SK-N-SH (cell line): ENCODE measurements around the gene CDK14. TPM values are rescaled to one million over a fixed set of nuclear protein-coding genes. Genes with fewer than 3 reads are reported as not detected.

Source experiments
- CTCF ChIA-PET: fragments of 300-600, 350-600 bp; formaldehyde crosslinking; extraction: SDS; loops from one replicate; lab custom pipeline; 2021; lab: Yijun Ruan, JAX
- POLR2A ChIA-PET: fragments of 350-600 bp; sonication (Branson Sonifier 250); formaldehyde crosslinking; extraction: SDS; loops from one replicate; lab custom pipeline; 2020; ENCODE audit warnings: antibody characterized with exemption, inconsistent platforms; lab: Yijun Ruan, JAX
- DNase-seq: peaks from one replicate; pipeline ENCODE4 v3.0.0; 2012
- H2AFZ ChIP-seq: fragments of 200-600 bp; sonication (generic); 2 replicates; pipeline ENCODE4 v1.8.1; 2016; ENCODE audit warnings: antibody characterized with exemption, mild to moderate bottlenecking, low read depth
- H3F3A ChIP-seq: fragments of 200-600 bp; sonication (generic); replicated peaks from 2 replicates; pipeline ENCODE3; 2016; ENCODE audit warnings: antibody characterized with exemption, mild to moderate bottlenecking; ENCODE audit not compliant: insufficient read depth
- H3K27ac ChIP-seq, 2 experiments: fragments of 200-500 bp in 1 of 2; fragments of 200-600 bp in 1 of 2; sonication (Bioruptor generic) in 1 of 2; sonication (generic), shearing (Covaris generic) in 1 of 2; 2 replicates each; pipeline versions ENCODE4 v1.5.1 to v1.6.1; 2014 to 2016; ENCODE audit warnings: low read depth in 2 of 2, inconsistent platforms in 1 of 2, low read length in 1 of 2, mild to moderate bottlenecking in 1 of 2, mixed read lengths in 1 of 2
- H3K27me3 ChIP-seq: fragments of 200-600 bp; sonication (generic), shearing (Covaris generic); 2 replicates; pipeline ENCODE4 v1.6.1; 2016; ENCODE audit warnings: mixed run types; ENCODE audit not compliant: insufficient read depth
- H3K36me3 ChIP-seq, 2 experiments: fragments of 200-500 bp in 1 of 2; fragments of 200-600 bp in 1 of 2; sonication (Bioruptor generic) in 1 of 2; sonication (generic) in 1 of 2; replicated peaks in 1 of 2; 2 replicates each; pipeline versions ENCODE3 to v1.5.1; 2014 to 2016; ENCODE audit warnings: low read length in 1 of 2, mild to moderate bottlenecking in 1 of 2; ENCODE audit not compliant: insufficient read depth in 2 of 2, control insufficient read depth in 1 of 2
- H3K4me1 ChIP-seq, 2 experiments: fragments of 200-500 bp in 1 of 2; fragments of 200-600 bp in 1 of 2; sonication (Bioruptor generic) in 1 of 2; sonication (generic), shearing (Covaris generic) in 1 of 2; 2 replicates each; pipeline versions ENCODE4 v1.5.1 to v1.6.1; 2014 to 2016; ENCODE audit warnings: low read depth in 1 of 2, low read length in 1 of 2, mixed run types in 1 of 2; ENCODE audit not compliant: insufficient read depth in 2 of 2, control insufficient read depth in 1 of 2
- H3K4me2 ChIP-seq: fragments of 200-600 bp; sonication (generic), shearing (Covaris generic); 2 replicates; pipeline ENCODE4 v1.6.1; 2017; ENCODE audit warnings: mixed run types
- H3K4me3 ChIP-seq, 2 experiments: fragments of 200-500 bp in 1 of 2; fragments of 200-600 bp in 1 of 2; sonication (Bioruptor generic) in 1 of 2; sonication (generic), shearing (Covaris generic) in 1 of 2; 2 replicates each; pipeline versions ENCODE4 v1.5.1 to v1.8.1; 2014 to 2016; ENCODE audit warnings: low read depth in 2 of 2, inconsistent platforms in 1 of 2, low read length in 1 of 2, mild to moderate bottlenecking in 1 of 2, mixed read lengths in 1 of 2, moderate library complexity in 1 of 2
- H3K79me2 ChIP-seq: fragments of 200-600 bp; sonication (generic); 2 replicates; pipeline ENCODE4 v1.8.1; 2017; ENCODE audit warnings: mild to moderate bottlenecking; ENCODE audit not compliant: insufficient read depth
- H3K9ac ChIP-seq: fragments of 200-600 bp; sonication (generic); 2 replicates; pipeline ENCODE4 v1.6.1; 2017; ENCODE audit warnings: mixed run types
- H3K9me2 ChIP-seq: fragments of 200-600 bp; sonication (generic); 2 replicates; pipeline ENCODE4 v1.6.1; 2017; ENCODE audit warnings: mixed run types
- H3K9me3 ChIP-seq: fragments of 200-600 bp; sonication (generic); 2 replicates; pipeline ENCODE4 v1.6.1; 2017; ENCODE audit warnings: mixed run types, mild to moderate bottlenecking, moderate library complexity
- H4K20me1 ChIP-seq: fragments of 200-600 bp; sonication (generic); 2 replicates; pipeline ENCODE4 v1.6.1; 2017; ENCODE audit warnings: mild to moderate bottlenecking, mixed run types; ENCODE audit not compliant: insufficient read depth
- CHD2 ChIP-seq: fragments of 150-350 bp; IDR thresholded peaks from 2 replicates; pipeline ENCODE4 v1.6.1; 2018; ENCODE audit warnings: low read length; ENCODE audit not compliant: partially characterized antibody
- ELF1 ChIP-seq: IDR thresholded peaks from 2 replicates; pipeline ENCODE4 v1.4.0; 2012
- IRF3 ChIP-seq: fragments of 150-350 bp; IDR thresholded peaks from 2 replicates; pipeline ENCODE4 v1.6.1; 2016; ENCODE audit warnings: mild to moderate bottlenecking, low read depth, low read length
- JUND ChIP-seq: IDR thresholded peaks from 2 replicates; pipeline ENCODE4 v1.4.0; 2012
- NFIC ChIP-seq: IDR thresholded peaks from 2 replicates; pipeline ENCODE4 v1.4.0; 2012; ENCODE audit warnings: borderline replicate concordance
- RAD21 ChIP-seq: IDR thresholded peaks from 2 replicates; pipeline ENCODE4 v1.6.1; 2012; ENCODE audit warnings: mild to moderate bottlenecking, low read length
- RFX5 ChIP-seq: IDR thresholded peaks from 2 replicates; pipeline ENCODE4 v1.6.1; 2012; ENCODE audit warnings: mild to moderate bottlenecking, improper control_type of control experiment, low read length
- RXRA ChIP-seq: IDR thresholded peaks from 2 replicates; pipeline ENCODE4 v1.4.0; 2012; ENCODE audit warnings: low read depth, mild to moderate bottlenecking, borderline replicate concordance
- WGBS: methylation state at CpG from one replicate; pipeline ENCODE4 v1.1.6; 2017; ENCODE audit warnings: low lambda C conversion rate; 5-methylcytosine and 5-hydroxymethylcytosine counted together
- polyA plus RNA-seq, 3 experiments: library from polyadenylated mRNA; depleted of rRNA; stranded (reverse); fragments of >200 nt; gene quantifications; 2 replicates each; pipeline ENCODE4 v1.2.3, GENCODE V29; 2012
- TF ChIP-seq, protein P1 (sequence below): IDR thresholded peaks from 2 replicates; pipeline ENCODE4 v1.4.0; 2012; ENCODE audit warnings: low read depth, borderline replicate concordance
- TF ChIP-seq, protein P2 (sequence below): fragments of 200-600 bp; sonication (generic); IDR thresholded peaks from 2 replicates; pipeline ENCODE4 v1.6.1; 2017; ENCODE audit warnings: antibody characterized with exemption, mild to moderate bottlenecking, moderate library complexity

CDK14 gene
- polyA plus RNA-seq, 1 of the 3 experiments (the other 2 are of a cell fraction) = 13.9 TPM

DNA sequence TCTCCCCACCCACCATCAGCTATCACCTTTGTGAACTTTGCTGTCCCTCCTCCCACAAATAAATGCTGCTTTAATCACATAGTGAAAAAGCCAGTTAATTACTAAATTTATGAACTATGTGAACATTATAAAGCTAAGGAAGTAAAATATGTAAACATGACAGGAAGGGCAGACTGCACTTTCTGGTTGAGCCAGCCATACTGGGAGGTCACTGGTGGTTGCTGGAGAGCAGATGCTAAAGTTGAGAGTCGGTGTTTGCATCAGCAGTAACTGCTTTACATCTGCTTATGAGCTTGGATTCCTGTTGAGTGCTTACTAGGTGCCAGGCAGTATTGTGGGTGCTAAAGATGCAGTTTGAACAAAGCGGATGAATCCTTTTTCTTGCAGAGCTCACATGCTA is 458.3 kb downstream of the CDK14 start:
- Histone ChIP-seq H3K9me3 (no peaks in the 10 kb centered on the region), H3K4me2 (no peak overlapping the region), H3F3A (no peaks in the 10 kb centered on the region), H2AFZ (no peak overlapping the region), H3K36me3 (peaks cover 0 to 8% of the 10 kb centered on the region in 2 experiments), H3K9me2 (no peaks in the 10 kb centered on the region), H3K27me3 (no peaks in the 10 kb centered on the region), H3K27ac (no peak overlapping the region), H3K4me1 (peaks cover 0 to 4% of the 10 kb centered on the region in 2 experiments; a peak in 2 of 4 replicates), H3K79me2 (no peaks in the 10 kb centered on the region), H4K20me1 (no peaks in the 10 kb centered on the region), H3K4me3 (no peak overlapping the region), H3K9ac (no peak overlapping the region)
- ChIA-PET CTCF (interaction anchor here (0.7 to 2.4 kb wide), 8 partner anchors 9 to 730 kb away, joined by 3 to 10 read pairs (median 5); no protein-coding TSS in a partner anchor), POLR2A (interaction anchor here (0.6 kb wide), 1 partner anchor 9 kb away, joined by 3 read pairs; no protein-coding TSS in a partner anchor)
- DNase-seq = no peak
- TF ChIP-seq RFX5 (no peak), NFIC (no peak), RAD21 (no peak)
- WGBS = 87% methylated on average over 2 of the region's 2 CpGs

- TF ChIP-seq ELF1 = no peak
- TF ChIP-seq, protein P1, sequence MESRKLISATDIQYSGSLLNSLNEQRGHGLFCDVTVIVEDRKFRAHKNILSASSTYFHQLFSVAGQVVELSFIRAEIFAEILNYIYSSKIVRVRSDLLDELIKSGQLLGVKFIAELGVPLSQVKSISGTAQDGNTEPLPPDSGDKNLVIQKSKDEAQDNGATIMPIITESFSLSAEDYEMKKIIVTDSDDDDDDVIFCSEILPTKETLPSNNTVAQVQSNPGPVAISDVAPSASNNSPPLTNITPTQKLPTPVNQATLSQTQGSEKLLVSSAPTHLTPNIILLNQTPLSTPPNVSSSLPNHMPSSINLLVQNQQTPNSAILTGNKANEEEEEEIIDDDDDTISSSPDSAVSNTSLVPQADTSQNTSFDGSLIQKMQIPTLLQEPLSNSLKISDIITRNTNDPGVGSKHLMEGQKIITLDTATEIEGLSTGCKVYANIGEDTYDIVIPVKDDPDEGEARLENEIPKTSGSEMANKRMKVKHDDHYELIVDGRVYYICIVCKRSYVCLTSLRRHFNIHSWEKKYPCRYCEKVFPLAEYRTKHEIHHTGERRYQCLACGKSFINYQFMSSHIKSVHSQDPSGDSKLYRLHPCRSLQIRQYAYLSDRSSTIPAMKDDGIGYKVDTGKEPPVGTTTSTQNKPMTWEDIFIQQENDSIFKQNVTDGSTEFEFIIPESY = no peak
- no peak for TF ChIP-seq CHD2
- TF ChIP-seq JUND = no peak
- peak; percentile 15; the same call in 1 of the 2 replicates for TF ChIP-seq RAD21
- TF ChIP-seq, protein P2, sequence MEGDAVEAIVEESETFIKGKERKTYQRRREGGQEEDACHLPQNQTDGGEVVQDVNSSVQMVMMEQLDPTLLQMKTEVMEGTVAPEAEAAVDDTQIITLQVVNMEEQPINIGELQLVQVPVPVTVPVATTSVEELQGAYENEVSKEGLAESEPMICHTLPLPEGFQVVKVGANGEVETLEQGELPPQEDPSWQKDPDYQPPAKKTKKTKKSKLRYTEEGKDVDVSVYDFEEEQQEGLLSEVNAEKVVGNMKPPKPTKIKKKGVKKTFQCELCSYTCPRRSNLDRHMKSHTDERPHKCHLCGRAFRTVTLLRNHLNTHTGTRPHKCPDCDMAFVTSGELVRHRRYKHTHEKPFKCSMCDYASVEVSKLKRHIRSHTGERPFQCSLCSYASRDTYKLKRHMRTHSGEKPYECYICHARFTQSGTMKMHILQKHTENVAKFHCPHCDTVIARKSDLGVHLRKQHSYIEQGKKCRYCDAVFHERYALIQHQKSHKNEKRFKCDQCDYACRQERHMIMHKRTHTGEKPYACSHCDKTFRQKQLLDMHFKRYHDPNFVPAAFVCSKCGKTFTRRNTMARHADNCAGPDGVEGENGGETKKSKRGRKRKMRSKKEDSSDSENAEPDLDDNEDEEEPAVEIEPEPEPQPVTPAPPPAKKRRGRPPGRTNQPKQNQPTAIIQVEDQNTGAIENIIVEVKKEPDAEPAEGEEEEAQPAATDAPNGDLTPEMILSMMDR = peak; percentile 37
- TF ChIP-seq RXRA = no peak
- no peak for TF ChIP-seq IRF3
- no peaks in the 10 kb centered on the region for H4K20me1 ChIP-seq
- no peak for DNase-seq
- peaks cover 0 to 4% of the 10 kb centered on the region in 2 experiments; a peak in 2 of 4 replicates for H3K4me1 ChIP-seq
- no peaks in the 10 kb centered on the region for H3K27me3 ChIP-seq
- H3K36me3 ChIP-seq = peaks cover 0 to 8% of the 10 kb centered on the region in 2 experiments
- CTCF ChIA-PET = interaction anchor here (0.7 to 2.4 kb wide), 6 partner anchors 8 to 729 kb away, joined by 3 to 10 read pairs (median 7); no protein-coding TSS in a partner anchor
- H3K79me2 ChIP-seq = no peaks in the 10 kb centered on the region
- no peak overlapping the region for H3K9ac ChIP-seq
- H3K9me3 ChIP-seq = no peaks in the 10 kb centered on the region
- H3K4me2 ChIP-seq = no peak overlapping the region
- WGBS = 90% methylated on average over 2 of the region's 2 CpGs
- POLR2A ChIA-PET = no interaction called here
- no peak overlapping the region for H3K27ac ChIP-seq
- no peak overlapping the region for H3K4me3 ChIP-seq
- no peak overlapping the region for H2AFZ ChIP-seq
- H3K9me2 ChIP-seq = no peaks in the 10 kb centered on the region
- H3F3A ChIP-seq = no peaks in the 10 kb centered on the region
Measured at GRCh38 chr7:91055219-91055618, 459.1 kb downstream of the CDK14 start.
